GM21619 (cell line): ENCODE results near the gene DYNAP.

Source experiments
- ATAC-seq: cut with Tn5 transposase; IDR thresholded peaks from one replicate; pipeline ENCODE4 v1.9.1; 2021; ENCODE audit not compliant: unreplicated experiment

The DYNAP gene

GRCh38 chr18:54590945-54591344, at the start of gene DYNAP:
Gene DYNAP, plus strand, starts transcription at chr18:54591245. Its CDS starts 38 bp downstream, at chr18:54591283.
- no peak for ATAC-seq

- no peak for ATAC-seq
These were observed 39.5 kb upstream of the DYNAP start for GRCh38 chr18:54551590-54551989.

- no peak for ATAC-seq
These were observed 35.8 kb upstream of the DYNAP start for GRCh38 chr18:54555286-54555685.

GRCh38 chr18:54555996-54556395, 35.0 kb upstream of the DYNAP start:
- ATAC-seq, result no peak

GRCh38 chr18:54557958-54558357, 33.1 kb upstream of the DYNAP start:
- ATAC-seq, result no peak

GRCh38 chr18:54558609-54559585, 32.1 kb upstream of the DYNAP start:
- ATAC-seq, result peak; percentile 57

- ATAC-seq, result no peak
These were observed 29.3 kb upstream of the DYNAP start for GRCh38 chr18:54561706-54562267.

- no peak for ATAC-seq
These were observed 10.8 kb upstream of the DYNAP start for GRCh38 chr18:54580202-54580729.

- no peak for ATAC-seq
These were observed 7.0 kb upstream of the DYNAP start for GRCh38 chr18:54584065-54584464.

GRCh38 chr18:54585743-54586142, 5.3 kb upstream of the DYNAP start:
- no peak for ATAC-seq

- ATAC-seq, result no peak
These were observed 13.2 kb downstream of the DYNAP start for GRCh38 chr18:54604211-54604610.

- ATAC-seq, result no peak
These were observed 15.8 kb downstream of the DYNAP start for GRCh38 chr18:54606835-54607212.

- no peak for ATAC-seq
These were observed 16.4 kb downstream of the DYNAP start for GRCh38 chr18:54607213-54608027.

GRCh38 chr18:54608028-54608642, 17.1 kb downstream of the DYNAP start:
- ATAC-seq, result no peak

- no peak for ATAC-seq
These were observed 20.8 kb downstream of the DYNAP start for GRCh38 chr18:54611816-54612215.

GRCh38 chr18:54612237-54612636, 21.2 kb downstream of the DYNAP start:
- no peak for ATAC-seq

GRCh38 chr18:54613174-54613573, 22.1 kb downstream of the DYNAP start:
- no peak for ATAC-seq

- ATAC-seq, result peak; percentile 88
These were observed 25.3 kb downstream of the DYNAP start for GRCh38 chr18:54616220-54616848.

- ATAC-seq, result no peak
These were observed 31.0 kb downstream of the DYNAP start for GRCh38 chr18:54622084-54622483.

GRCh38 chr18:54626779-54627178, 35.7 kb downstream of the DYNAP start:
- no peak for ATAC-seq
